Neural cell (in vitro differentiated cells): Measurements from ENCODE around the gene GBE1. TPM values are rescaled to one million over a fixed set of nuclear protein-coding genes. Genes with fewer than 3 reads are reported as not detected.

Experiments used
- H2AFZ ChIP-seq: fragments of 200-600, 300-800 bp; sonication (generic), shearing (Covaris generic); 2 replicates; pipeline ENCODE4 v1.6.0; 2014; ENCODE audit warnings: low read depth, mild to moderate bottlenecking, antibody characterized with exemption, low read length, moderate library complexity
- H3F3A ChIP-seq: fragments of 200-600 bp; shearing (Covaris generic); 2 replicates; pipeline ENCODE4 v1.6.1; 2016; ENCODE audit warnings: mild to moderate bottlenecking, moderate library complexity, mixed read lengths, antibody characterized with exemption, low read length; ENCODE audit not compliant: insufficient read depth, poor library complexity, severe bottlenecking
- H3K27ac ChIP-seq: fragments of 200-600, 300-800 bp; sonication (generic), shearing (Covaris generic); 2 replicates; pipeline ENCODE4 v1.5.1; 2014; ENCODE audit warnings: mild to moderate bottlenecking, low read length, moderate library complexity
- H3K27me3 ChIP-seq: fragments of 300-800, 200-600 bp; sonication (generic), shearing (Covaris generic); 2 replicates; pipeline ENCODE4 v1.6.0; 2014; ENCODE audit warnings: mild to moderate bottlenecking, low read depth, low read length, moderate library complexity; ENCODE audit not compliant: insufficient read depth
- H3K36me3 ChIP-seq: fragments of 300-800, 200-600 bp; sonication (generic), shearing (Covaris generic); 2 replicates; pipeline ENCODE4 v1.5.1; 2014; ENCODE audit warnings: mild to moderate bottlenecking, antibody characterized with exemption, low read length, moderate library complexity; ENCODE audit not compliant: insufficient read depth
- H3K4me2 ChIP-seq: fragments of 300-800, 200-600 bp; sonication (generic), shearing (Covaris generic); 2 replicates; pipeline ENCODE4 v1.6.0; 2014; ENCODE audit warnings: mild to moderate bottlenecking, low read length
- H3K4me3 ChIP-seq: fragments of 300-800, 200-600 bp; sonication (generic), shearing (Covaris generic); 2 replicates; pipeline ENCODE4 v1.5.1; 2014; ENCODE audit warnings: mild to moderate bottlenecking, low read length, moderate library complexity
- H3K79me2 ChIP-seq: fragments of 200-600 bp; shearing (Covaris generic); replicated peaks from 2 replicates; pipeline ENCODE4 v1.6.0; 2014; ENCODE audit warnings: mild to moderate bottlenecking, low read length, moderate library complexity; ENCODE audit not compliant: insufficient read depth
- H3K9ac ChIP-seq: fragments of 300-800, 200-600 bp; sonication (generic), shearing (Covaris generic); 2 replicates; pipeline ENCODE4 v1.6.1; 2016; ENCODE audit warnings: mild to moderate bottlenecking, low read length, mixed read lengths
- H3K9me2 ChIP-seq: fragments of 200-600 bp; shearing (Covaris generic); 2 replicates; pipeline ENCODE4 v1.6.1; 2016; ENCODE audit warnings: mild to moderate bottlenecking, low read length, mixed read lengths; ENCODE audit not compliant: insufficient read depth
- H3K9me3 ChIP-seq: fragments of 200-600, 300-800 bp; sonication (generic), shearing (Covaris generic); 2 replicates; pipeline ENCODE4 v1.6.1; 2016; ENCODE audit warnings: mild to moderate bottlenecking, mixed run types, low read length, moderate library complexity, mixed read lengths
- H4K20me1 ChIP-seq: fragments of 200-600 bp; shearing (Covaris generic); 2 replicates; pipeline ENCODE4 v1.6.1; 2016; ENCODE audit warnings: mild to moderate bottlenecking, mixed run types; ENCODE audit not compliant: insufficient read depth
- CTCF ChIP-seq: fragments of 450-650 bp; IDR thresholded peaks from 2 replicates; pipeline ENCODE4 v1.5.1; 2014; ENCODE audit warnings: antibody characterized with exemption, mild to moderate bottlenecking, moderate library complexity; ENCODE audit not compliant: poor library complexity, severe bottlenecking
- EP300 ChIP-seq: fragments of 450-650 bp; conservative IDR thresholded peaks from 2 replicates; pipeline ENCODE4 v1.6.1; 2014; ENCODE audit warnings: antibody characterized with exemption, mild to moderate bottlenecking, moderate library complexity; ENCODE audit not compliant: poor library complexity, severe bottlenecking
- EZH2 ChIP-seq: fragments of 200-600, 300-800 bp; shearing (Covaris generic), sonication (generic); IDR thresholded peaks from 2 replicates; pipeline ENCODE4 v1.6.1; 2014; ENCODE audit warnings: antibody characterized with exemption, low read length, borderline replicate concordance, mild to moderate bottlenecking; ENCODE audit not compliant: insufficient read depth, poor library complexity, severe bottlenecking
- MXI1 ChIP-seq: fragments of 450-650 bp; conservative IDR thresholded peaks from 2 replicates; pipeline ENCODE4 v1.6.1; 2014; ENCODE audit warnings: antibody characterized with exemption, mild to moderate bottlenecking; ENCODE audit not compliant: poor library complexity, severe bottlenecking
- POLR2AphosphoS5 ChIP-seq: IDR thresholded peaks from 2 replicates; pipeline ENCODE4 v1.6.1; 2012
- RAD21 ChIP-seq: fragments of 450-650 bp; conservative IDR thresholded peaks from 2 replicates; pipeline ENCODE4 v1.6.1; 2014; ENCODE audit warnings: antibody characterized with exemption, mild to moderate bottlenecking, moderate library complexity
- REST ChIP-seq: IDR thresholded peaks from 2 replicates; pipeline ENCODE4 v1.6.1; 2012; ENCODE audit warnings: borderline replicate concordance
- SMC3 ChIP-seq: fragments of 450-650 bp; conservative IDR thresholded peaks from 2 replicates; pipeline ENCODE4 v1.6.1; 2014; ENCODE audit warnings: antibody characterized with exemption, mild to moderate bottlenecking, moderate library complexity; ENCODE audit not compliant: poor library complexity
- TAF1 ChIP-seq: IDR thresholded peaks from 2 replicates; pipeline ENCODE4 v1.6.1; 2012; ENCODE audit warnings: low read depth
- polyA plus RNA-seq: library from polyadenylated mRNA; depleted of rRNA; stranded (reverse); fragments of >200 nt; gene quantifications from 2 replicates; pipeline ENCODE4 v1.2.3, GENCODE V29; 2014

The GBE1 gene
- polyA plus RNA-seq, 1 donor from 2014 or later, result 2.4 TPM

- Histone ChIP-seq H3K27me3 (no peaks in the 10 kb centered on the region), H3K9me3 (no peaks in the 10 kb centered on the region), H3F3A (no peaks in the 10 kb centered on the region), H3K36me3 (no peaks in the 10 kb centered on the region), H3K79me2 (no peaks in the 10 kb centered on the region), H4K20me1 (no peaks in the 10 kb centered on the region), H3K27ac (no peak overlapping the region), H3K4me3 (no peak overlapping the region), H3K9ac (no peak overlapping the region), H2AFZ (no peak overlapping the region), H3K4me2 (no peak overlapping the region), H3K9me2 (no peaks in the 10 kb centered on the region)
- TF ChIP-seq CTCF (no peak), EZH2 (no peak), POLR2AphosphoS5 (no peak), RAD21 (no peak), TAF1 (no peak), MXI1 (no peak), SMC3 (no peak), EP300 (no peak)
Observed at GRCh38 chr3:81485444-81485865, 276.0 kb downstream of the GBE1 start.

- Histone ChIP-seq H3K9ac (no peak overlapping the region), H3K9me3 (no peaks in the 10 kb centered on the region), H3K27me3 (no peaks in the 10 kb centered on the region), H4K20me1 (no peaks in the 10 kb centered on the region), H3K9me2 (no peaks in the 10 kb centered on the region), H3K27ac (no peak overlapping the region), H3K4me2 (no peak overlapping the region), H3K36me3 (no peaks in the 10 kb centered on the region), H3K79me2 (no peaks in the 10 kb centered on the region), H2AFZ (no peak overlapping the region), H3F3A (no peaks in the 10 kb centered on the region), H3K4me3 (no peak overlapping the region)
- TF ChIP-seq REST (no peak), SMC3 (no peak), CTCF (no peak), POLR2AphosphoS5 (no peak), EP300 (no peak), MXI1 (no peak), TAF1 (no peak)
Observed at GRCh38 chr3:81484520-81484919, 276.9 kb downstream of the GBE1 start.
